IMR-90 (cell line): ENCODE data around the gene INTS12. TPM values are rescaled to one million over a fixed set of nuclear protein-coding genes. Genes with fewer than 3 reads are reported as not detected.

Source experiments
- ATAC-seq: fragments of 200-7000 bp; cut with Tn5 transposase; 2 replicates; pipeline ENCODE4 v1.9.1; 2020; ENCODE audit warnings: low read depth, mild to moderate bottlenecking, moderate library complexity
- BruUV-seq: library from RNA; stranded (reverse); fragments of 400-500 nt; replicated peaks from 2 replicates; lab custom pipeline; 2021; lab: Mats Ljungman, UMichigan
- CTCF ChIA-PET: fragments of 300-600 bp; formaldehyde crosslinking; extraction: SDS; loops from one replicate; lab custom pipeline; 2021; ENCODE audit warnings: antibody characterized with exemption; lab: Yijun Ruan, JAX
- POLR2A ChIA-PET: fragments of 300-600 bp; sonication (Branson Sonifier 250); formaldehyde crosslinking; loops from one replicate; lab custom pipeline; 2022; ENCODE audit warnings: antibody characterized with exemption; ENCODE audit not compliant: unreplicated experiment; lab: Charles Lee
- DNase-seq: peaks from one replicate; pipeline ENCODE4 v3.0.0; 2013
- H2AFZ ChIP-seq: replicated peaks from 2 replicates; pipeline ENCODE3; 2013; ENCODE audit warnings: low read length, mild to moderate bottlenecking; ENCODE audit not compliant: poor library complexity
- H2AK5ac ChIP-seq: 2 replicates; pipeline ENCODE4 v1.6.1; 2013; ENCODE audit warnings: low read depth, low read length, inconsistent platforms
- H2AK9ac ChIP-seq: replicated peaks from 2 replicates; pipeline ENCODE3; 2013; ENCODE audit warnings: mild to moderate bottlenecking, low read depth, low read length, moderate library complexity; ENCODE audit not compliant: poor library complexity
- H2BK120ac ChIP-seq: 2 replicates; pipeline ENCODE4 v1.6.1; 2013; ENCODE audit warnings: low read depth, low read length, inconsistent platforms
- H2BK15ac ChIP-seq: 3 replicates; pipeline ENCODE4 v1.6.1; 2013; ENCODE audit warnings: low read depth, low read length, inconsistent platforms
- H2BK20ac ChIP-seq: 2 replicates; pipeline ENCODE4 v1.6.1; 2013; ENCODE audit warnings: low read depth, mild to moderate bottlenecking, inconsistent platforms, low read length, moderate library complexity
- H2BK5ac ChIP-seq: 2 replicates; pipeline ENCODE4 v1.6.1; 2013; ENCODE audit warnings: mild to moderate bottlenecking, low read depth, low read length, inconsistent platforms; ENCODE audit not compliant: poor library complexity, severe bottlenecking
- H3K14ac ChIP-seq: replicated peaks from 2 replicates; pipeline ENCODE4 v1.6.1; 2013; ENCODE audit warnings: low read depth, low read length, inconsistent platforms
- H3K18ac ChIP-seq: 2 replicates; pipeline ENCODE4 v1.6.1; 2013; ENCODE audit warnings: low read depth, low read length, control low read depth
- H3K23ac ChIP-seq: 2 replicates; pipeline ENCODE4 v1.6.1; 2013; ENCODE audit warnings: low read depth, low read length, inconsistent platforms
- H3K27ac ChIP-seq: 2 replicates; pipeline ENCODE4 v1.5.1; 2013; ENCODE audit warnings: mild to moderate bottlenecking, control low read depth, low read length; ENCODE audit not compliant: insufficient read depth
- H3K27me3 ChIP-seq: 2 replicates; pipeline ENCODE4 v1.6.1; 2013; ENCODE audit warnings: low read length; ENCODE audit not compliant: control insufficient read depth, insufficient read depth
- H3K36me3 ChIP-seq: 2 replicates; pipeline ENCODE4 v1.6.1; 2013; ENCODE audit warnings: low read length, mixed read lengths; ENCODE audit not compliant: control insufficient read depth, insufficient read depth
- H3K4ac ChIP-seq: 2 replicates; pipeline ENCODE4 v1.6.1; 2013; ENCODE audit warnings: low read depth, low read length, inconsistent platforms
- H3K4me1 ChIP-seq: 2 replicates; pipeline ENCODE4 v1.6.1; 2013; ENCODE audit warnings: low read length, mixed read lengths; ENCODE audit not compliant: control insufficient read depth, insufficient read depth
- H3K4me2 ChIP-seq: 2 replicates; pipeline ENCODE4 v1.6.1; 2013; ENCODE audit warnings: low read depth, mild to moderate bottlenecking, control low read depth, low read length, moderate library complexity
- H3K4me3 ChIP-seq: 2 replicates; pipeline ENCODE4 v1.5.1; 2013; ENCODE audit warnings: low read depth, mild to moderate bottlenecking, control low read depth, low read length, moderate library complexity; ENCODE audit not compliant: insufficient read depth
- H3K56ac ChIP-seq: 2 replicates; pipeline ENCODE4 v1.6.1; 2013; ENCODE audit warnings: low read length, inconsistent platforms; ENCODE audit not compliant: insufficient read depth; ENCODE audit errors: extremely low read depth
- H3K79me1 ChIP-seq, 2 experiments: 2 replicates each; pipeline ENCODE4 v1.6.1; 2013; ENCODE audit warnings: low read length in 2 of 2, inconsistent platforms in 1 of 2, low read depth in 1 of 2
- H3K9ac ChIP-seq: 2 replicates; pipeline ENCODE4 v1.6.1; 2013; ENCODE audit warnings: low read depth, low read length, control low read depth
- H3K9me1 ChIP-seq: 2 replicates; pipeline ENCODE4 v1.6.1; 2013; ENCODE audit warnings: low read length, inconsistent platforms; ENCODE audit not compliant: insufficient read depth
- H3K9me3 ChIP-seq: 2 replicates; pipeline ENCODE4 v1.6.1; 2013; ENCODE audit warnings: low read length; ENCODE audit not compliant: control insufficient read depth, insufficient read depth
- H4K20me1 ChIP-seq: 2 replicates; pipeline ENCODE4 v1.6.1; 2013; ENCODE audit warnings: low read length, inconsistent platforms; ENCODE audit not compliant: insufficient read depth
- H4K5ac ChIP-seq: 2 replicates; pipeline ENCODE4 v1.6.1; 2013; ENCODE audit warnings: mild to moderate bottlenecking, low read depth, low read length, control low read depth
- H4K8ac ChIP-seq, 2 experiments: 2 replicates each; pipeline ENCODE4 v1.6.1; 2013; ENCODE audit warnings: low read depth in 2 of 2, low read length in 2 of 2, control low read depth in 1 of 2, inconsistent platforms in 1 of 2
- H4K91ac ChIP-seq: 2 replicates; pipeline ENCODE4 v1.6.1; 2013; ENCODE audit warnings: low read depth, low read length, inconsistent platforms; ENCODE audit not compliant: insufficient read depth
- CEBPB ChIP-seq: IDR thresholded peaks from 2 replicates; pipeline ENCODE4 v1.6.1; 2012; ENCODE audit warnings: low read depth, low read length, improper control_type of control experiment
- CHD1 ChIP-seq: IDR thresholded peaks from 2 replicates; pipeline ENCODE4 v1.6.1; 2012; ENCODE audit warnings: low read depth, low read length, improper control_type of control experiment
- ELK1 ChIP-seq: fragments of 150-350 bp; IDR thresholded peaks from 2 replicates; pipeline ENCODE4 v1.6.1; 2016; ENCODE audit warnings: low read depth, mild to moderate bottlenecking, low read length, moderate library complexity, borderline replicate concordance
- FOS ChIP-seq: fragments of 150-350 bp; IDR thresholded peaks from 2 replicates; pipeline ENCODE4 v1.6.1; 2016; ENCODE audit warnings: low read depth, low read length
- MAFK ChIP-seq: IDR thresholded peaks from 2 replicates; pipeline ENCODE4 v1.6.1; 2012; ENCODE audit warnings: low read depth, low read length, improper control_type of control experiment
- MAZ ChIP-seq: IDR thresholded peaks from 2 replicates; pipeline ENCODE4 v1.6.1; 2012; ENCODE audit warnings: low read depth, mild to moderate bottlenecking, low read length, improper control_type of control experiment, moderate library complexity, borderline replicate concordance
- MXI1 ChIP-seq: IDR thresholded peaks from 2 replicates; pipeline ENCODE4 v1.6.1; 2012; ENCODE audit warnings: low read depth, mild to moderate bottlenecking, low read length, moderate library complexity, borderline replicate concordance
- NFE2L2 ChIP-seq: fragments of 150-350 bp; IDR thresholded peaks from 2 replicates; pipeline ENCODE4 v1.6.1; 2016; ENCODE audit warnings: low read depth, mild to moderate bottlenecking, low read length
- POLR2A ChIP-seq: IDR thresholded peaks from 2 replicates; pipeline ENCODE4 v1.6.1; 2012; ENCODE audit warnings: mild to moderate bottlenecking, low read depth, low read length
- RCOR1 ChIP-seq: IDR thresholded peaks from 2 replicates; pipeline ENCODE4 v1.6.1; 2012; ENCODE audit warnings: mild to moderate bottlenecking, low read length, improper control_type of control experiment; ENCODE audit not compliant: insufficient replicate concordance
- RFX5 ChIP-seq: IDR thresholded peaks from 2 replicates; pipeline ENCODE4 v1.8.0; 2012; ENCODE audit warnings: low read depth, mild to moderate bottlenecking, low read length, moderate library complexity
- SMC3 ChIP-seq: fragments of 150-350 bp; IDR thresholded peaks from 2 replicates; pipeline ENCODE4 v1.6.1; 2016; ENCODE audit warnings: low read depth, mild to moderate bottlenecking, antibody characterized with exemption, low read length, moderate library complexity
- USF2 ChIP-seq: fragments of 150-350 bp; IDR thresholded peaks from 2 replicates; pipeline ENCODE4 v1.6.1; 2017; ENCODE audit warnings: mild to moderate bottlenecking, antibody characterized with exemption, low read length, low read depth
- WGBS, 2 experiments: methylation state at CpG; one replicate each; pipeline versions ENCODE4 v1.1.5 to v1.1.7; 2013; ENCODE audit warnings: missing lambda C conversion rate in 2 of 2; ENCODE audit not compliant: insufficient read length in 1 of 2; ENCODE audit errors: extremely low coverage in 2 of 2; 5-methylcytosine and 5-hydroxymethylcytosine counted together
- dilution Hi-C: fragments of 300-500 bp; cut with HindIII; formaldehyde crosslinking; loops from one replicate; pipeline ENCODE4 v1.14.3; 2018; ENCODE audit warnings: low sequenced_read_pairs; ENCODE audit not compliant: unreplicated experiment
- in situ Hi-C: fragments of 300-500 bp; cut with MboI; formaldehyde crosslinking; loops from 3 replicates; pipeline ENCODE4 v1.14.3; 2019; ENCODE audit warnings: low sequenced_read_pairs, inconsistent platforms, mixed read lengths
- intact Hi-C: fragments of 100-400 bp; cut with micrococcal nuclease; formaldehyde crosslinking; loops from 2 replicates; pipeline ENCODE4 v1.10.0; 2022
- polyA plus RNA-seq, 3 experiments: library from polyadenylated mRNA; depleted of rRNA; stranded (reverse); fragments of >200 nt; gene quantifications; 2 replicates each; pipeline ENCODE4 v1.2.3, GENCODE V29; 2012; ENCODE audit warnings: low replicate concordance in 1 of 3
- total RNA-seq: library from RNA; depleted of rRNA; stranded (reverse); fragments of >200 nt; gene quantifications from 2 replicates; pipeline ENCODE4 v1.2.3, GENCODE V29; 2012
- TF ChIP-seq, protein P1 (sequence below): conservative IDR thresholded peaks from 2 replicates; pipeline ENCODE4 v1.5.1; 2012; ENCODE audit warnings: mild to moderate bottlenecking, low read depth, low read length, improper control_type of control experiment

INTS12 gene
- total and polyA plus RNA-seq, 2 of the 4 experiments (the other 2 are of a cell fraction): 27.5 to 36.0 TPM

- no peaks in the 10 kb centered on the region for H3K36me3 ChIP-seq
- H3K9me3 ChIP-seq: no peaks in the 10 kb centered on the region
- H2AFZ ChIP-seq: no peak overlapping the region
- no peak overlapping the region for H3K56ac ChIP-seq
- no peak overlapping the region for H2BK120ac ChIP-seq
- BruUV-seq: no TSS peak
- DNase-seq: no peak
- no peak overlapping the region for H3K4me3 ChIP-seq
- H4K91ac ChIP-seq: no peak overlapping the region
- no peak overlapping the region for H3K27ac ChIP-seq
- H2AK9ac ChIP-seq: no peak overlapping the region
- no peak overlapping the region for H3K23ac ChIP-seq
- in situ Hi-C loops (no loop called here), dilution Hi-C loops (no loop called here), intact Hi-C loops (no loop called here)
- no peak overlapping the region for H3K4ac ChIP-seq
- H2BK5ac ChIP-seq: no peak overlapping the region
- no peak overlapping the region for H4K5ac ChIP-seq
- H3K4me2 ChIP-seq: no peak overlapping the region
- no peaks in the 10 kb centered on the region for H3K79me1 ChIP-seq
- no peak overlapping the region for H2BK20ac ChIP-seq
- H3K27me3 ChIP-seq: peaks cover 2% of the 10 kb centered on the region; the same call in 1 of the 2 replicates
- CTCF ChIA-PET: no interaction called here
- H4K8ac ChIP-seq: no peak overlapping the region
- H2BK15ac ChIP-seq: no peak overlapping the region
- no CpG with 5 or more reads among the region's 4 CpGs for WGBS, 2 experiments
- H3K9me1 ChIP-seq: no peaks in the 10 kb centered on the region
- H2AK5ac ChIP-seq: no peak overlapping the region
- no peak for TF ChIP-seq CHD1
- no peak for TF ChIP-seq USF2
- TF ChIP-seq ELK1: no peak
- TF ChIP-seq, protein P1, sequence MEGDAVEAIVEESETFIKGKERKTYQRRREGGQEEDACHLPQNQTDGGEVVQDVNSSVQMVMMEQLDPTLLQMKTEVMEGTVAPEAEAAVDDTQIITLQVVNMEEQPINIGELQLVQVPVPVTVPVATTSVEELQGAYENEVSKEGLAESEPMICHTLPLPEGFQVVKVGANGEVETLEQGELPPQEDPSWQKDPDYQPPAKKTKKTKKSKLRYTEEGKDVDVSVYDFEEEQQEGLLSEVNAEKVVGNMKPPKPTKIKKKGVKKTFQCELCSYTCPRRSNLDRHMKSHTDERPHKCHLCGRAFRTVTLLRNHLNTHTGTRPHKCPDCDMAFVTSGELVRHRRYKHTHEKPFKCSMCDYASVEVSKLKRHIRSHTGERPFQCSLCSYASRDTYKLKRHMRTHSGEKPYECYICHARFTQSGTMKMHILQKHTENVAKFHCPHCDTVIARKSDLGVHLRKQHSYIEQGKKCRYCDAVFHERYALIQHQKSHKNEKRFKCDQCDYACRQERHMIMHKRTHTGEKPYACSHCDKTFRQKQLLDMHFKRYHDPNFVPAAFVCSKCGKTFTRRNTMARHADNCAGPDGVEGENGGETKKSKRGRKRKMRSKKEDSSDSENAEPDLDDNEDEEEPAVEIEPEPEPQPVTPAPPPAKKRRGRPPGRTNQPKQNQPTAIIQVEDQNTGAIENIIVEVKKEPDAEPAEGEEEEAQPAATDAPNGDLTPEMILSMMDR: no peak
- TF ChIP-seq RFX5: no peak
- no peak for TF ChIP-seq NFE2L2
- no peak for TF ChIP-seq MAZ
- TF ChIP-seq SMC3: no peak
- TF ChIP-seq CEBPB: no peak
- no peak for TF ChIP-seq RCOR1
- no peak for TF ChIP-seq FOS
- TF ChIP-seq MXI1: no peak
- no peak for TF ChIP-seq MAFK
- TF ChIP-seq POLR2A: no peak
- no peaks in the 10 kb centered on the region for H4K20me1 ChIP-seq
- H3K14ac ChIP-seq: no peak overlapping the region
- no peaks in the 10 kb centered on the region for H3K4me1 ChIP-seq
- no peak for ATAC-seq
- no peak overlapping the region for H3K18ac ChIP-seq
- H3K9ac ChIP-seq: no peak overlapping the region
- POLR2A ChIA-PET: no interaction called here
Measured at GRCh38 chr4:105652286-105652888, 56.1 kb downstream of the INTS12 start.
